Mucosa of gallbladder (tissue), 1 donor: ENCODE measurements around the gene SUN5. TPM values are rescaled to one million over a fixed set of nuclear protein-coding genes. Genes with fewer than 3 reads are reported as not detected.

Experiments used
- DNase-seq: peaks from one replicate; pipeline ENCODE4 v3.0.0-alpha.2; 2020; ENCODE audit warnings: low spot score
- total RNA-seq: library from RNA; stranded (reverse); gene quantifications from one replicate; pipeline ENCODE4 v1.2.1, GENCODE V29; 2021
- donor health status: DM: no; HTN: no; CAD: no.

The SUN5 gene
- total RNA-seq, 1 donor from 2014 or later = not detected

GRCh38 chr20:32995802-32996201 is 8.4 kb downstream of the SUN5 start:
- no peak for DNase-seq

- DNase-seq = no peak
These were observed 10.7 kb downstream of the SUN5 start for GRCh38 chr20:32993496-32994050.

- DNase-seq = no peak
These were observed 12.2 kb downstream of the SUN5 start for GRCh38 chr20:32991792-32992641.

GRCh38 chr20:32991383-32991782 is 12.8 kb downstream of the SUN5 start:
- no peak for DNase-seq

GRCh38 chr20:32990426-32990825 is 13.8 kb downstream of the SUN5 start:
- DNase-seq = no peak

GRCh38 chr20:32989507-32990283 is 14.5 kb downstream of the SUN5 start:
- no peak for DNase-seq

- no peak for DNase-seq
These were observed 16.2 kb downstream of the SUN5 start for GRCh38 chr20:32988008-32988407.

GRCh38 chr20:32987044-32987825 is 17.0 kb downstream of the SUN5 start:
- no peak for DNase-seq

GRCh38 chr20:32986331-32986966 is 17.8 kb downstream of the SUN5 start:
- no peak for DNase-seq

- DNase-seq = no peak
These were observed 18.6 kb downstream of the SUN5 start for GRCh38 chr20:32985596-32985995.

- no peak for DNase-seq
These were observed 19.4 kb downstream of the SUN5 start for GRCh38 chr20:32984631-32985354.

- no peak for DNase-seq
These were observed 20.0 kb downstream of the SUN5 start for GRCh38 chr20:32984196-32984595.

- DNase-seq = no peak
These were observed 20.6 kb downstream of the SUN5 start for GRCh38 chr20:32983459-32984112.

- no peak for DNase-seq
These were observed 21.4 kb downstream of the SUN5 start for GRCh38 chr20:32982617-32983458.

GRCh38 chr20:32980990-32981389 is 23.2 kb downstream of the SUN5 start:
- DNase-seq = no peak

GRCh38 chr20:32980131-32980941 is 23.9 kb downstream of the SUN5 start:
- no peak for DNase-seq

GRCh38 chr20:32979201-32979998 is 24.8 kb downstream of the SUN5 start:
- no peak for DNase-seq

- no peak for DNase-seq
These were observed 26.3 kb downstream of the SUN5 start for GRCh38 chr20:32978009-32978335.
